T1000 (cell line): ENCODE results near the gene ALG1.
"Not testable (repeated sequence)": the region's sequence is repeated elsewhere in the genome, so short reads cannot be mapped to it uniquely, and the experiment has no call there.

Experiments used
- DNase-seq: peaks from one replicate; lab custom pipeline; 2025; ENCODE audit warnings: mixed read lengths; lab: John Stamatoyannopoulos, UW

ALG1 gene

GRCh38 chr16:5073771-5074170, 2.1 kb downstream of the ALG1 start:
- DNase-seq, result not testable (repeated sequence)

- DNase-seq, result no peak
Measured at GRCh38 chr16:5075637-5076036, 4.0 kb downstream of the ALG1 start.

GRCh38 chr16:5077304-5077703, 5.7 kb downstream of the ALG1 start:
- no peak for DNase-seq

GRCh38 chr16:5078626-5079025, 7.0 kb downstream of the ALG1 start:
- DNase-seq, result no peak

GRCh38 chr16:5080461-5080860, 8.8 kb downstream of the ALG1 start:
- DNase-seq, result not testable (repeated sequence)

GRCh38 chr16:5080996-5081395, 9.4 kb downstream of the ALG1 start:
- DNase-seq, result not testable (repeated sequence)

- DNase-seq, result not testable (repeated sequence)
Measured at GRCh38 chr16:5083646-5084045, 12.0 kb downstream of the ALG1 start.

- DNase-seq, result not testable (repeated sequence)
Measured at GRCh38 chr16:5084099-5084731, 12.6 kb downstream of the ALG1 start.

GRCh38 chr16:5084802-5085201, 13.2 kb downstream of the ALG1 start:
- DNase-seq, result peak; percentile 21

- not testable (repeated sequence) for DNase-seq
Measured at GRCh38 chr16:5085716-5086115, 14.1 kb downstream of the ALG1 start.

GRCh38 chr16:5088086-5088790, 16.6 kb downstream of the ALG1 start:
- DNase-seq, result not testable (repeated sequence)

GRCh38 chr16:5088936-5089335, 17.3 kb downstream of the ALG1 start:
- not testable (repeated sequence) for DNase-seq

- DNase-seq, result not testable (repeated sequence)
Measured at GRCh38 chr16:5089911-5090555, 18.4 kb downstream of the ALG1 start.

GRCh38 chr16:5090592-5090991, 18.9 kb downstream of the ALG1 start:
- not testable (repeated sequence) for DNase-seq

GRCh38 chr16:5093081-5093480, 21.4 kb downstream of the ALG1 start:
- DNase-seq, result not testable (repeated sequence)

GRCh38 chr16:5093746-5094145, 22.1 kb downstream of the ALG1 start:
- DNase-seq, result not testable (repeated sequence)

GRCh38 chr16:5095145-5095830, 23.6 kb downstream of the ALG1 start:
- DNase-seq, result not testable (repeated sequence)

GRCh38 chr16:5096437-5097060, 24.9 kb downstream of the ALG1 start:
- DNase-seq, result not testable (repeated sequence)

- DNase-seq, result peak; percentile 37
Measured at GRCh38 chr16:5097061-5097469, 25.4 kb downstream of the ALG1 start.

- DNase-seq, result peak; percentile 99
Measured at GRCh38 chr16:5097470-5098220, 26.0 kb downstream of the ALG1 start, which contains the start of gene EEF2KMT. EEF2KMT (minus strand) TSS chr16:5097795; CDS start chr16:5097739, 56 bp downstream.
